ENCODE results near the gene MAST1. TPM values are rescaled to one million over a fixed set of nuclear protein-coding genes. Genes with fewer than 3 reads are reported as not detected.

Gene MAST1
- total RNA-seq, 4 donors from 2014 or later: 5.9 to 20.8 (median 10.3) TPM

GRCh38 chr19:12825254-12826131, 12.8 kb upstream of the MAST1 start:
- no peak overlapping the region for H3K4me3 ChIP-seq (ENCODE audit: low read depth, poor library complexity, severe bottlenecking)
- no peak for DNase-seq (ENCODE audit: low spot score in 2 of 2)
- intact Hi-C loops (cut with DNase I; ENCODE audit: low total_unique reads): no loop called here
- TF ChIP-seq, protein P1, sequence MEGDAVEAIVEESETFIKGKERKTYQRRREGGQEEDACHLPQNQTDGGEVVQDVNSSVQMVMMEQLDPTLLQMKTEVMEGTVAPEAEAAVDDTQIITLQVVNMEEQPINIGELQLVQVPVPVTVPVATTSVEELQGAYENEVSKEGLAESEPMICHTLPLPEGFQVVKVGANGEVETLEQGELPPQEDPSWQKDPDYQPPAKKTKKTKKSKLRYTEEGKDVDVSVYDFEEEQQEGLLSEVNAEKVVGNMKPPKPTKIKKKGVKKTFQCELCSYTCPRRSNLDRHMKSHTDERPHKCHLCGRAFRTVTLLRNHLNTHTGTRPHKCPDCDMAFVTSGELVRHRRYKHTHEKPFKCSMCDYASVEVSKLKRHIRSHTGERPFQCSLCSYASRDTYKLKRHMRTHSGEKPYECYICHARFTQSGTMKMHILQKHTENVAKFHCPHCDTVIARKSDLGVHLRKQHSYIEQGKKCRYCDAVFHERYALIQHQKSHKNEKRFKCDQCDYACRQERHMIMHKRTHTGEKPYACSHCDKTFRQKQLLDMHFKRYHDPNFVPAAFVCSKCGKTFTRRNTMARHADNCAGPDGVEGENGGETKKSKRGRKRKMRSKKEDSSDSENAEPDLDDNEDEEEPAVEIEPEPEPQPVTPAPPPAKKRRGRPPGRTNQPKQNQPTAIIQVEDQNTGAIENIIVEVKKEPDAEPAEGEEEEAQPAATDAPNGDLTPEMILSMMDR (IDR thresholded peaks at IDR 0.05): no peak
- TF ChIP-seq POLR2A (IDR thresholded peaks at IDR 0.05): no peak
- 7% methylated on average over 45 to 46 of the region's 46 CpGs for WGBS, 2 donors

DNA sequence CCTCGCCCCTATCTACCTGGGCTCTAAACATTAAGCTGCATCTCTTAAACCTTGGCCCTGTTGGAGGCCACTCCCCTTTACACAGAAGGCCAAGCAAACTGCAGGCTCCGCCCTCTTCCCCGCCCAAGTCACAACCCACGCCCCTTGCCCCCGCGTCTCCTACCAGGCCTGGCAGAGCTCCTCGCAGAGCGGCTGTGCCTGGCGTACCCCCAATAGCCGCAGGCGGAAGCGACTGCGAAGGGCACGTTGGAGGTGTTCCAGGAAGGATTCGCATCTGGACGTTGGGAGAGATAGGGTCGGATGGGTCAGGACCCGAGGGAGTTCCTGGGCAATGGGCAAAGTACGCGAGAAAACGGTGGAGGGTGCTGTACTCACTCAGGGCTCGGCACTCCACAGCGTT, 9.8 kb upstream of the MAST1 start:
- intact Hi-C loops (cut with DNase I; ENCODE audit: low total_unique reads): no loop called here
- no peak overlapping the region for H3K4me3 ChIP-seq (ENCODE audit: low read depth, poor library complexity, severe bottlenecking)
- TF ChIP-seq POLR2A (IDR thresholded peaks at IDR 0.05): no peak
- TF ChIP-seq, protein P1 (IDR thresholded peaks at IDR 0.05): no peak
- 9% methylated on average over 22 to 23 of the region's 23 CpGs for WGBS, 2 donors
- no peak for DNase-seq (ENCODE audit: low spot score in 2 of 2)

DNA sequence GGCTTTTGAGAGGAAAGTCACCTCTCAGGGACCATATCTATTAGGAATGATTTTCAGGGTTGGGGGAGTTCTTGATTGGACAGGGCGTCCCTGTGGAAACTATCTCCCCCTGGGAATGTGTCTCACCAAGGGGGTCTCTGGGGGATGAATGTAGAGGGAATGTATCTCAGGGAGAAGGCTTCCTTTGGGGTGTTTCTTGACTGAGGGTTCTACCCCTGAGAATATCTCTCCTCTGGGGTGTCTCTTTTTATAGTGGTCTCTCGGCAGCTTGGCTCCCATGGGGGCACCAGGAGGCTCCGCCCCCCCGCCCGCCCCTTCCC, 4.9 kb upstream of the MAST1 start:
- H3K4me3 ChIP-seq (ENCODE audit: low read depth, poor library complexity, severe bottlenecking): no peak overlapping the region
- intact Hi-C loops (cut with DNase I; ENCODE audit: low total_unique reads): no loop called here
- WGBS, 2 donors: 0 to 1% methylated on average over 3 to 5 of the region's 5 CpGs
- TF ChIP-seq, protein P1 (IDR thresholded peaks at IDR 0.05): no peak
- no peak for TF ChIP-seq POLR2A (IDR thresholded peaks at IDR 0.05)
- no peak for DNase-seq (ENCODE audit: low spot score in 2 of 2)

- 1 to 2% methylated on average over 7 to 36 of the region's 87 CpGs for WGBS, 2 donors
- intact Hi-C loops (cut with DNase I; ENCODE audit: low total_unique reads): no loop called here
- no peak overlapping the region for H3K4me3 ChIP-seq (ENCODE audit: low read depth, poor library complexity, severe bottlenecking)
- TF ChIP-seq, protein P1 (IDR thresholded peaks at IDR 0.05): no peak
- no peak for TF ChIP-seq POLR2A (IDR thresholded peaks at IDR 0.05)
- DNase-seq (ENCODE audit: low spot score in 2 of 2): no peak
These were observed 4.4 kb upstream of the MAST1 start for GRCh38 chr19:12833738-12834565.

- H3K4me3 ChIP-seq (ENCODE audit: low read depth, poor library complexity, severe bottlenecking): no peak within 1 kb of the TSS
- 3 to 11% methylated on average over 20 of the region's 20 CpGs for WGBS, 2 donors
- intact Hi-C loops (cut with DNase I; ENCODE audit: low total_unique reads): no loop called here
- TF ChIP-seq POLR2A (IDR thresholded peaks at IDR 0.05): no peak
- TF ChIP-seq, protein P1 (IDR thresholded peaks at IDR 0.05): no peak
- no peak for DNase-seq (ENCODE audit: low spot score in 2 of 2)
These were observed 3.8 kb upstream of the MAST1 start, which contains the start of gene RTBDN for GRCh38 chr19:12834566-12834943. TSS of gene RTBDN (minus strand) at chr19:12834579. CDS start at chr19:12829979, 4,600 bp downstream.
